Measurements from ENCODE around the gene SPAG5. TPM values are rescaled to one million over a fixed set of nuclear protein-coding genes. Genes with fewer than 3 reads are reported as not detected.

Gene SPAG5
- total and polyA plus RNA-seq, 9 of the 15 experiments (the other 6 are each of a cell fraction or from before 2014, with no cell fraction given) = 94.4 to 286 (median 151) TPM

GRCh38 chr17:28576758-28577465 lies 21.9 kb downstream of the SPAG5 start, which contains the start of gene ALDOC:
Gene ALDOC (minus strand): TSS chr17:28576895. CDS start chr17:28575532, 1,363 bp downstream.
- peak within 1 kb of the TSS; percentile 86 for H2AFZ ChIP-seq (ENCODE audit: low read depth, low read length)
- ATAC-seq (peak; percentile 97), FAIRE-seq (peak; percentile 96), DNase-seq (ENCODE audit: extremely low read depth in 1 of 4, low spot score in 3 of 4) (peak; percentile 100)
- peaks cover 23% of the 10 kb centered on the region for H3K79me2 ChIP-seq (ENCODE audit: control insufficient read depth, insufficient read depth, low read length)
- 2% methylated on average over 24 of the region's 26 CpGs for WGBS (ENCODE audit: insufficient coverage, low coverage, missing lambda C conversion rate)
- POLR2A ChIA-PET = interaction anchor here (0.6 to 16.7 kb wide), 19 partner anchors 8 to 1014 kb away, joined by 3 to 274 read pairs (median 4); partner anchors contain the start of genes FLOT2, RPL23A and SPAG5
- no peaks in the 10 kb centered on the region for H3K9me3 ChIP-seq (replicated peaks; ENCODE audit: control insufficient read depth, insufficient read depth, low read depth, low read length)
- intact Hi-C loops (cut with micrococcal nuclease) (no loop called here), in situ Hi-C loops (cut with MboI) (loop anchor here (5.0 kb wide), 1 partner anchor 360 kb away; no protein-coding TSS in a partner anchor)
- peak within 1 kb of the TSS; percentile 44 for H3K4me3 ChIP-seq
- H3K36me3 ChIP-seq (ENCODE audit: control insufficient read depth, insufficient read depth, low read length) = peaks cover 74% of the 10 kb centered on the region
- H3K9ac ChIP-seq (ENCODE audit: insufficient read depth in 1 of 2, low read depth in 2 of 2, low read length in 2 of 2) = peak within 1 kb of the TSS; percentile 70 to 85
- CTCF ChIA-PET (ENCODE audit: low intra/inter-chr PET ratio) = interaction anchor here (0.6 kb wide), 1 partner anchor 56 kb away, joined by 3 read pairs; no protein-coding TSS in a partner anchor
- no peaks in the 10 kb centered on the region for H3K27me3 ChIP-seq (ENCODE audit: control insufficient read depth in 2 of 2, insufficient read depth in 2 of 2, low read length in 2 of 2)
- peaks cover 18% of the 10 kb centered on the region for H3K9me1 ChIP-seq (ENCODE audit: control insufficient read depth, insufficient read depth, low read length)
- H3K4me2 ChIP-seq (ENCODE audit: insufficient read depth, low read length) = peak within 1 kb of the TSS; percentile 82
- BruUV-seq (replicated peaks) = TSS peak; percentile 81
- 0 out of 2 replicates have a peak, but pooled peaks cover 10% of the 10 kb centered on the region for H4K20me1 ChIP-seq (replicated peaks; ENCODE audit: control insufficient read depth, insufficient read depth, low read length)
- peak within 1 kb of the TSS; percentile 91 for H3K27ac ChIP-seq (ENCODE audit: extremely low read depth, low read depth, low read length)
- H3K4me1 ChIP-seq (replicated peaks in 1 of 2; ENCODE audit: control insufficient read depth in 2 of 2, insufficient read depth in 2 of 2, low read length in 2 of 2) = peaks cover 30 to 32% of the 10 kb centered on the region in 2 experiments
- peak in 1 of 2 experiments; percentile 11; a peak in 1 of 3 replicates for TF ChIP-seq CBX3 (IDR thresholded peaks at IDR 0.05; ENCODE audit: borderline replicate concordance in 1 of 2, low read length in 2 of 2)
- TF ChIP-seq RBM39 (optimal IDR thresholded peaks at IDR 0.05; ENCODE audit: low read depth, low read length) = no peak
- peak; percentile 80 to 94 for TF ChIP-seq MAZ (CRISPR knock-in tag; conservative IDR thresholded peaks at IDR 0.05 in 1 of 2, IDR thresholded peaks at IDR 0.05 in 1 of 2)
- TF ChIP-seq ZNF507 (tag; conservative IDR thresholded peaks at IDR 0.05) = no peak
- no peak for TF ChIP-seq FIP1L1 (IDR thresholded peaks at IDR 0.05; ENCODE audit: low read depth, low read length, poor library complexity, severe bottlenecking)
- peak; percentile 72; the same call in 1 of the 2 replicates for TF ChIP-seq HDAC2 (IDR thresholded peaks at IDR 0.05)
- TF ChIP-seq FOS (IDR thresholded peaks at IDR 0.05; ENCODE audit: extremely low read depth, insufficient read length) = no peak
- TF ChIP-seq GATAD2B (IDR thresholded peaks at IDR 0.05; ENCODE audit: borderline replicate concordance) = no peak
- no peak for TF ChIP-seq GABPB1 (CRISPR knock-in tag; IDR thresholded peaks at IDR 0.05)
- no peak for TF ChIP-seq CTCFL (IDR thresholded peaks at IDR 0.05; ENCODE audit: borderline replicate concordance, insufficient read depth, low read depth, low read length, poor library complexity, severe bottlenecking)
- no peak for TF ChIP-seq ZNF696 (CRISPR knock-in tag; conservative IDR thresholded peaks at IDR 0.05)
- no peak for TF ChIP-seq ZFP1 (CRISPR knock-in tag; IDR thresholded peaks at IDR 0.05)
- peak; percentile 87 for TF ChIP-seq MYNN (IDR thresholded peaks at IDR 0.05)
- TF ChIP-seq MYNN (CRISPR knock-in tag; IDR thresholded peaks at IDR 0.05) = no peak
- TF ChIP-seq CREB3 (tag; conservative IDR thresholded peaks at IDR 0.05; ENCODE audit: low read depth) = peak; percentile 60; the same call in 1 of the 2 replicates
- no peak; the same call in 1 of the 2 replicates for TF ChIP-seq PHF8 (IDR thresholded peaks at IDR 0.05; ENCODE audit: borderline replicate concordance, low read length)
- no peak for TF ChIP-seq SMAD1 (IDR thresholded peaks at IDR 0.05; ENCODE audit: low read depth, low read length, partially characterized antibody)
- no peak for TF ChIP-seq MIER1 (IDR thresholded peaks at IDR 0.05; ENCODE audit: low read depth)
- no peak for TF ChIP-seq ATF1 (CRISPR knock-in tag; IDR thresholded peaks at IDR 0.05)
- TF ChIP-seq ATF1 (tag; IDR thresholded peaks at IDR 0.05) = peak; percentile 87
- TF ChIP-seq GTF2A2 (tag; IDR thresholded peaks at IDR 0.05) = no peak

All from K562 (cell line).